ENCODE data around the gene FBXL16.
"Not testable (repeated sequence)": the region's sequence is repeated elsewhere in the genome, so short reads cannot be mapped to it uniquely, and the experiment has no call there.

Gene FBXL16, protein sequence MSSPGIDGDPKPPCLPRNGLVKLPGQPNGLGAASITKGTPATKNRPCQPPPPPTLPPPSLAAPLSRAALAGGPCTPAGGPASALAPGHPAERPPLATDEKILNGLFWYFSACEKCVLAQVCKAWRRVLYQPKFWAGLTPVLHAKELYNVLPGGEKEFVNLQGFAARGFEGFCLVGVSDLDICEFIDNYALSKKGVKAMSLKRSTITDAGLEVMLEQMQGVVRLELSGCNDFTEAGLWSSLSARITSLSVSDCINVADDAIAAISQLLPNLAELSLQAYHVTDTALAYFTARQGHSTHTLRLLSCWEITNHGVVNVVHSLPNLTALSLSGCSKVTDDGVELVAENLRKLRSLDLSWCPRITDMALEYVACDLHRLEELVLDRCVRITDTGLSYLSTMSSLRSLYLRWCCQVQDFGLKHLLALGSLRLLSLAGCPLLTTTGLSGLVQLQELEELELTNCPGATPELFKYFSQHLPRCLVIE

DNA sequence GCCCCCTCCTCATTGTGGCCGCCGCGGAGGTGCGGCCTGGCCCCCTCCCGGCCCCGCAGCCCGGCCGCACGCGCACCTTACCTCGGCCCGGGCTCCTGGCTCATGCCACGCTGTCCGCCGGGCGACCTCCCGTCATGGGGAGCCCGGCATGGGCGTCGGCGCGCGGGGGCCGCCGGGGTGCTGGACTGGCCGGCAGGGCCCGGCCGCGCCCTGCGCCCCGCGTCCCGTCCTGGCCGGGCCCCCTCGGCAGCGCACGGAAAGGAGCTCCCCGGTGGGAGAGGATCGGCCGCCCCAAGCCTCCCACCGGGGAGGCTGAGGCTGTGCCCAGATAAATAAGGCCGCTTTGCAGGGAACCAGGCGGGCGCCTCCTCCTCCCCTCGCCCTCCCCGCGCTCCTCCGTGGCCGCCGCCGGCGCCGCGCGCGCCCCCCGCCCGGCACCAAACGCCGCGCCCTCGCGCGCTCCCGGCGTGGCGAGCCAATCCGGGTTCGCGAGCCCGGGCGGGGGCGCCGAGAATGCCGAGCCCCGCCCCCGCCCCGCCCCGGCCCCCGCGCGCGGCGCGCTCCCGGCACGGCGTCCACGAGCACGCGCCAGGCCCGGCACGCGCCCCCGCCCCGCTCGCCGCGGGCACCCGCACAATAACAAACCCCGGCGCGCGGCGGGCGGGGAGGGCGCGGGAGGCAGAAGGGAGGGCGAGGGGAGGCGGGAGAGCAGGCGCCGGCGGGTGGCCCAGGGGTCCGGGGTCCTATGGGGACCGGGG, at the start of gene FBXL16:
Gene FBXL16 (minus strand): TSS at position 371 of the 758 bp plus-strand sequence. CDS start 8,396 bp downstream, outside the sequence.
- DNase-seq = no peak

DNA sequence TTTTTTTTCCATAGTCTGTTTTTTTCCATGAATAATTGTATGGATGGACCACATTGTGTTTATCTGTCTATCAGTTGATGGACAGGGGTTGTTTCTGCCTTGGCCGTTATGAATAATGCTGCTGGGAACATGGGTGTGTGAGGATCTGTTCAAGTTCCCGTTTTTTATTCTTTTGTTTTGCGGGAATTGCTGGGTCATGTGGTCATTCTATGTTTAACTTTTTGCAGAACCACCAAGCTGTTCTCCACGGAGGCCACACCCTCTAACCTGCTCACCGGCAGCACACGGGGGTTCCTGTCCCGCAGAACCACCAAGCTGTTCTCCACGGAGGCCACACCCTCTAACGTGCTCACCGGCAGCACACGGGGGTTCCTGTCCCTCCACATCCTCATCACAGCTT, 49.1 kb upstream of the FBXL16 start:
- DNase-seq = no peak

DNA sequence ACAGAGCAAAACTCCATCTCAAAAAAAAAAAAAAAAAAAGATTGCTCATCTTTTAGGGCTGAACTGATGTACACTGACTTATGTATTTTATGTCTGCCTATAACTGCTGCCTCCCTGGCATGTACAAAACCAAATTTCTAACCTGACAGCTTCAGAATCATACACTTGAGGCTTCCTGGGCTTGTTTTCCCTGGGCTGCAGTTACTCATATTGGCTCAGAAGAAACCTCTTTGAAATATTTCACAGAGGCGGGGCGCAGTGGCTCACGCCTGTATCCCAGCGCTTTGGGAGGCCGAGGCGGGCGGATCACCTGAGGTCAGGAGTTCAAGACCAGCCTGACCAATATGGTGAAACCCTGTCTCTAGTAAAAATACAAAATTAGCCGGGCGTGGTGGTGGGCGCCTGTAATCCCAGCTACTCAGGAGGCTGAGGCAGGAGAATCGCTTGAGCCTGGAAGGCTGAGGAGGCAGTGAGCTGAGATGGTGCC, 48.6 kb upstream of the FBXL16 start:
- DNase-seq = not testable (repeated sequence)

DNA sequence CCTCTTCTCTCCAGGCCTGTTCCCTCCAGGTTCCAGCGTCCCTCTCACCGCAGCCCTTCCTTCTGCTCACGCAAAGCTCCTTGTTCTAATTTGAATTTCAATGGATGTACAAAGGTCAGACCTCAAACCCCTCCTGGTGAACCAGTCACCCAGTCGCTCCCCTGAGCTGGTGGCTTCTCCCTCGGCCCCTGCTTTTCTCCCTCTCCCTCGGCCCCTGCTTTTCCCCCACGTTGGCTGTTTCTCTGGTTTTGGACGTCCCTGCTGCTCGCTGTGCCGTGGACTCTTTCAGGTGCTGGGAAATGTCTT, 46.4 kb upstream of the FBXL16 start:
- DNase-seq = no peak

DNA sequence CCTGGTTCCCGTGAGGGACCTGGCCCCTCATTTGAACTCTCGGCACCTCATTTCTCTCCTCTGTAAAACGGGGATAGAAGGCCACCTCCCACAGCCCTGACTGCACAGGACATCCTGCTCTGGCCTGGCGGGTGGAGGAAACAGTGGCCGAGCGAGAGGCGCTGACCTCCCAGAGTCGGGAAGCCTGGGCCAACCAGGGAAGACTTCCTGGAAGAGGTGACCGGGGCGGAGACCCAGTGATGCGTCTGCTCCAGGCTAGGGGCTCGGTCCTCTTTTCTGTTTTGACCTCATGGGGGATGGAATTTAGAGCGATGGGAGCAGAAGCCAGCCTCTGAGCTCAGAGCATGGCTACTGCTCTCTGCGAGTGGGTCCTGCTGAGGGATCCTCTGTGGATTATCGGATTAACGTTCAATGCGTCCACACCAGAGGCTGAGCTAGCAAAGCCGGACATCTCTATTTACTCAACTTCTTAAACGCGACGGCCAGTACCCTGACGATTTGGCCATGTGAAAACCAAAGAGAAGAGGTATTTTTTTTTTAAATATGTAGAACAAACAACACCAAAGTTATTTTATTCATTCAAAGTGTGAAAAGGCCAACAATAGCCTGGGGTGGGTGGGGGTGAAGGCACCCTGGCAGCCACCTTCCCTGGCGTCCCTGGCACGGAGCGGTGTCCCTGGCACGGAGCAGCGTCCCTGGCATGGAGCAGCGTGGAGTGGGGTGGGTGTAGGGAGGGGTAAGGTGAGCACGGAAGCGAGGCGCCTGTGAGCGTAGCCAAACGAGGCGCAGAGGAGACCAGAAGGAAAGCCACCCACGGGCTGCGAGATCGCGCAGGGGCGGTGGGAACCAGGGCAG, 45.8 kb upstream of the FBXL16 start:
- DNase-seq = no peak

DNA sequence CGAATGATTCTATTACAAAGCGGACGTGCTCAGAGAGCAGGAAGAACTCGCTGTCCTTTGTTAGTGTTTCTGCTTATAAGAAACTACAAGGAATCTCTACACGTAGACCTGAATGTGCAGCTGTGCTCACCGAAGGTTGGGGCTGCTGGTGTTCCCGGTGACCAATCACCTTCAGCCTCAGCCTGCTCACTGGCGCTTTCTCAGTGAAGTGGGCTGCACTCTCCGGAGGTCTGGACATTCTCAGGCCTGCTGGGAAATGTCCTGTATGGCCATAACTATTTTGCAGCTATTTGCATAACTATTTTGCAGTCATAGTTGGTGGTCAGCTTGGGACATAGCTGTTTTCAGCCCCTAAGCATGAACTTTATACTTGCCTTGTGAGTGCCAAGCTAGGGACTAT, 44.9 kb upstream of the FBXL16 start:
- DNase-seq = no peak

DNA sequence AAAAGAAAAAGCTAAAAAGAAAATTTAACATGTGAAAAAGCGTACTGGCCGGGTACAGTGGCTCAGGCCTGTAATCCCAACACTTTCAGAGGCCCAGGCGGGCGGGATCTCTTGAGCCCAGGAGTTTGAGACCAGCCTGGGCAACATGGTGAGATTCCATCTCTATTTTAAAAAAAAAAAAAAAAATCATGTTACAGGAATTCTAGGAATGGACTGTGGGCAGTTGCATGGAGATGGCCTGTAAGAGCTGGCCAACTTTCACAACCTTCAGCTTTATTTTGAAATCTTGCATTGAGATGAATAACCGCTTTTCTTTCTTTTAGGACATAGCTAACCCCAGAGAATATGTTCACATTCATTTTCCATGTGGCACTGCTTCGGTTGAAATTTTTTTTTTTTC, 43.4 kb upstream of the FBXL16 start:
- DNase-seq = no peak

DNA sequence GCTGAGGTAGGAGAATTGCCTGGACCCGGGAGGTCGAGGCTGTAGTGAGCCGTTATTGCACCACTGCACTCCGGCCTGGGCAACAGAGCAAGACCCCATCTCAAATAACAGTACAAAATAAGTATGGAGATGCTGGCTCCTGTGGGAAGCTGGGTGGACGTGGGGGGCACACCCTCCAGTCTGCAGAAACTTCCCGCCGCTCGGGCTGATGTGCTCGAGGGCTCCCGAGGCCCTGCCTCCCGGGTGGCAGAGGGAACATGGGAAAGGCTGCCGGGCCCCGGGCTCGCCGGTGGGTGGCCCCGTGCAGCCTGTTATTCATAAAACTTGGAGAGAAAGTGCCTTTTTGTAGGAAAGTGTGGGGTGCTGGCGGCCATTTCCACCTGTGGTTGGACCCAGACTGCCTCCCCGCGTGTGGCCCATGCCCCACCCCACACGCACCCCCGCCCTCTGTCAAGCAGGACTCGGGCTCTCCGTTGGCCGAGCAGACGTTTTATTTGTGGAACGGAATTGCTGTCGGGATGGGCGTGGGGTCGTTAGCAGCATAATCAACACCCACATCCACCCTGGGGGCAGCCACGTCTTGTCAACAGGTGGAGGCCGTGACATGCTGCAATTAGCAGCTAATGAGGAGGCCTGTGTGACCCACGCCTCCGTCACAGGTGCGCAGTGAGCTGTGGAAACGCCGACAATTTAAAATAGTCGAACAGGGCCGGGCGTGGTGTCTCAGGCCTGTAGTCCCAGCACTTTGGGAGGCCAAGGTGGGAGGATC, 42.6 kb upstream of the FBXL16 start:
- DNase-seq = no peak

DNA sequence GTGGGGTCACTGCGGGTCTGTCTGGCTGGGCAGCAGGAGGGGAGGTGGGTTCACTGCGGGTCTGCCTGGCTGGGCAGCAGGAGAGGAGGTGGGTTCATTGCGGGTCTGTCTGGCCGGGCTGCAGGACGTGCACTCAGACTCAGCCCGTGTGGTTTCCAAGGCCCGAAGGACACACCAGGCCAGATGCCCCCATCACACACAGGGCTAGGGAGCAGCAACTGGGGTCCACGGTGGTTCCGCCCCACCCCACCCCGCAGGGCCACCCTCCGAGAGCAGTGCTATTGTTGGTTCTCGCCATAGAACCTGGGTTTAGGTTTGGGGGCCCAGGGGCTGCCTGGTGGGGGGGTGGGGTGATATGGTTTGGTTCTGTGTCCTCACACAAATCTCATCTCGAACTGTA, 41.0 kb upstream of the FBXL16 start:
- DNase-seq = no peak

DNA sequence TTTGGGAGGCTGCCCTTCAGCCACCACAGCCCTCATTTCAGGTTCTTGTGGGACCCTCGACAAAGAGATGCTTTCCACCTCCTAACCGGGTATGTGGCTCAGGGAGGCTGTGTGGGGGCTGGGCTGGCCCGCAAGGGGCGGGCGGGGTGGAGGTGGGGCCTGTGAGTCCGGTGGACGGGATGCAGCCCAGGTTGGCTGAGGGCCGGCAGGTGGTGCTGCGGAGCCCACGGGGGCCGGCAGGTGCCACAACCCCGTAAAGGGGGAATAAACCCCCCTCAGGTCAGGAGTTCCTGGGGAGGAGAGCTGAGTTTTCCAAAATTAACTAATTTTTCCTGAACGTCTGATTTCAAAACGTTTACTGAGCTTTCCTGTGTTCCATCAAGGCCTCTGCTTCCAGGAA, 40.1 kb upstream of the FBXL16 start:
- DNase-seq = no peak

DNA sequence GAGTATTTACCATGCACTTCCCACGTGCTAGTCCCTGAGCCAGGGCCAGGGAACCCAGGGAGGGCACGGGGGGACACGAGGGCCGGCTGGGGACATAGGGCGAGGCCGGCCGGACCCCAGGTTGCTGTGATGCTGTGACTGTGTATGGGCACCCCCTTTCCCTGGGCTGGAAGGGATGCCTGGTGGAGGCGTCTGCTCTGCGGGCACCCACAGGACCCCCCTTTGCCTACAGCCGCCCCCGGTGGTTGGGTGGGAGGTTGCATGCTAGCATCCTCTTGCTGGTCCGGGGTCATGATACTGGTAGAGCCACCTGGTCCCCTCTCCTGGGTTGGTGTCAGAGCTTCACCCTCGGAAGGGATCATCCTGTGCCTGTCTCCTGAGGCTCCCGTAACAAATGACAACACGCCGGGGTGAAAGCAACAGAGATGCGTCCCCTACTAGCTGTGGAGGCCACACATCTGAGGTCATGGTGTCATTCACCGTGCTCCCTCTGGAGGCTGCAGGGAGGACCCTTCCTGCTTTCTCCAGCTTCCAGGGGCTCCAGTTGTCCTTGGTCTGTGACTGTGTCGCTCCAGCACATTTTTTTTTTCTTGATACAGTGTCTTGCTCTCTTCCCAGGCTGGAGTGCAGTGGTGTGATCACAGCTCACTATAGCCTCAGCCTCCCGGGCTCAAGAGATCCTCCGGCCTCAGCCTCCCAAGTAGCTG, 38.3 kb upstream of the FBXL16 start:
- no peak for DNase-seq

DNA sequence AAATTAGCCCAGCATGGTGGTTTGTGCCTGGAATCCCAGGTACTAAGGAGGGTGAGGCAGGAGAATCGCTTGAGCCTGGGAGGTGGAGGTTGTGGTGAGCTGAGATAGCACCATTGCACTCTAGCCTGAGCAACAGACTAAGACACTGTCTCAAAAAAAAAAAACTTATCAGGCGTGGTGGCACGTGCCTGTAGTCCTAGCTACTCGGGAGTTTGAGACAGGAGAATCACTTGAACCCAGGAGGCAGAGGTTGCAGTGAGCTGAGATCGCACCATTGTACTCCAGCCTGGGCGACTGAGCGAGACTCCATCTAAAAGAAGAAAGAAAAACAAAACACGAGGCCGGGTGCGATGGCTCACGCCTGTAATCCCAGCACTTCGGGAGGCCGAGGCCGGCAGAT, 37.3 kb upstream of the FBXL16 start:
- DNase-seq = not testable (repeated sequence)

DNA sequence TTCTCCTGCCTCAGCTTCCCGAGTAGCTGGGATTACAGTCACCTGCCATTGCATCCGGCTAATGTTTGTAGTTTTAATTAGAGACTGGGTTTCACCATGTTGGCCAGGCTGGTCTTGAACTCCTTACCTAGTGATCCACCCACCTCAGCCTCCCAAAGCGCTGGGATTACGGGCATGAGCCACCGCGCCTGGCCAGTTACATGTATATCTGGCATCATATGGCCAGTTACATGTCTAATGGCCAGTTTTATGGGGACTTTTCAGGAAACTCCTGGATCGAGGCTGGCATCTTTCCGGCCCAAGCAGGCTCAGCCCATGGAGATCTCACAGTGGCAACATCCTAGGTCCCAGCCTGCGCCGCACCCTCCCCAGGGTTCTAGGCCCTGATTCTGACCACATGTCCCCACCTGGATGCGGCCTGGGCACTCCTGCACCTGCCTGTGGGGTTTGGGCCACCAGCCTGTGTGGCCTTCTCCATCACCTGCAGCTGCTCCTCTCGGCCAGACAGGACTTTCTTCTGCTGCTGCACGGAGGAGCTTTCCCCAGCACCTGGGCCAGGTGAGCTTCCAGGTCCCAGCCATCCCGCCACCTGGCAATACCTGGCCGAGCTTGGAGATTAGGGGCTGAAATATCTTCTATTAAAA, 36.5 kb upstream of the FBXL16 start:
- no peak for DNase-seq

DNA sequence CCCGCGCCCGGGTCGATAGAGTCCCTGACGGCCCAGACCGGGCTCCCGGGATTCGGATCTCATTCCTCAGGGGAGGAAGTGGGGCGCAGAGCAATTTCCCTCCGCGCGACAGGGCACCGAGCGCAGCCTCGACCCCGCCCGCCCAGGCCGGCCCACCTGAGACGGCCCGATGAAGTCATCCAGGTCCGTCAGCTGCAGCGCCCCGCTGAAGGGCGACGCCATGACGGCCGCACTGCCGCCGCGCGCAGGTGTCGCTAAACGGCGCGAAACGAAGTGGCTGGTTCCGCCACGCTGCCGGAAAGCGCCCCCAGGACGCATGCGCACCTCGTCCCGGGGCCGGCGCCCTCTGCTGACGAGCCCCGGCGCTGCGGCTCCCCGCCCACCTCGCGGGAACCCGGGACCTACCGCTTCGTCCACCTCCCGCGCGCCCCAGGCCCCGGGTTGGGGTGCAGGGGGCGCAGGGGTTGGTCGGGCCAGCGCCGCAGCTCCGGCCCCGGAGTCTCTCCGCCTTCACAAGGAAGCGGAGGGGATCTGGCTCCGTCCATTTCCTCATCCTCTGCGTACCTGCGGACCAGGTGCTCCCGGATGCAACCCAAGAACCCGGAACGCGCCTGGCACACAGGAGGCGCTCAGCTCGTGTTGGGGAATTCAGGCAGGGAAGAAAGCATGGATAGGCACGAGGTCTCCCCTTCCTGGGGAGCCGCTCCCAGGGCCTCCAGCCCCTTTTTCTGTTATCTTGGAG, 35.3 kb upstream of the FBXL16 start, which contains the start of gene CIAO3:
Gene CIAO3 (minus strand): TSS at position 234 of the 742 bp plus-strand sequence. CDS start 12 bp downstream, at position 222.
- DNase-seq = no peak

DNA sequence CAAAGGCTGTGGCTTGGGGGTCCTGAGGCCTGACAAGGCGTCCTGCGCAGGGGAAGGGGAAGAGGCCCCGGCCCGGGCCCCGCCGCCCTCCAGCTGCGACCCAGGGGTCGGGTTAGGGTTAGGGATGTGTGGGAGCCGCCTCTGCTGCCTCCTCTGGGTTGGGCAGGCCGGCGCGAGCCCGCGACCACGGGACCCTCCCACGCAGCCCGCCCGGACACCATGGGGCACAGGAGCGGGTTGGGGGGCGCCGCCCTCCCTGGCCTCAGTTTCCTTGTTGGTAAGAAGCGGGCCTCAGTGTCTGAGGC, 34.8 kb upstream of the FBXL16 start:
- DNase-seq = no peak

DNA sequence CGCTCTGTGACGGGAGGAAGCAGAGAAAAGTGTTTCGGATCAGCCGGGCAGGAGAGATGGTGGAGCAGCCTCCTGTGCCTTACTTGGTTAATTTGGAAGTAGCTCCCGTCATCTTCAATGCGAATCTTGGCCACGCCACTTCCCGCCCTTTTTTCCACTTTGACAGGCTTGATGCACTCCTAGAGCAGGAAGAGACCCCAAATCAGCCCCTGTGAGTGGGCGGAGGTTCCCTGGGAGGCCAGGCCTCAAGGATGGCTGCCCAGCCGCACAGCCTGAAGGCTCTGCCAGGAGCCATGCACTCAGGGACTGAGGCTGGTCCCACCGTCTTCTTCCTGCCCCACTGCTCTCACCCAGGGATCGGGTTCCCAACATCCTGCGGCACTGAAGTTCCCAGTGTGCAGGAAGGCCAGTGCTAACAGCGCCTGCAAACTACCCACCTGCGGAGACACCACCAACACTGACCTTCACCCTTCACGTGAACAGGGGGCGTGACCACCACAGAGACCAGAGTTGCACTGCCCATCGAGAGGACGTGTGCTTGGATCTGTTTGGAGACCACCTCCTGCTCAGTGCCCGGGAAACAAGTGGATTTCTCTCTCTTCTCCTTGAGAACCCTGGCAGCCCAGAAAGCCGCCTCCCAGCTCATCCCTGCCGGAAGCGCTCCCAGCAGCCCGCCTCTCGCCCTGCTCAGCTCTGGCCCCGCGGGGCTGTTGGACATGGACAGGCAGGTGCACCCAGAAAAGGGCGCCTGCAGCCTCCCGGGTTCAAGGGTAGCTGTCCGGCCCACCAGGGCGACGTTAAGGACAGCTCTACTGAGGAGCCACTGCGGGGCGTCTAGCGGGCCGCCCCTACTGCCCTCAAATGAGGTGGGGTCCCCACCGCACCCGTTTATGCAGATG, 34.2 kb upstream of the FBXL16 start:
- DNase-seq = no peak

DNA sequence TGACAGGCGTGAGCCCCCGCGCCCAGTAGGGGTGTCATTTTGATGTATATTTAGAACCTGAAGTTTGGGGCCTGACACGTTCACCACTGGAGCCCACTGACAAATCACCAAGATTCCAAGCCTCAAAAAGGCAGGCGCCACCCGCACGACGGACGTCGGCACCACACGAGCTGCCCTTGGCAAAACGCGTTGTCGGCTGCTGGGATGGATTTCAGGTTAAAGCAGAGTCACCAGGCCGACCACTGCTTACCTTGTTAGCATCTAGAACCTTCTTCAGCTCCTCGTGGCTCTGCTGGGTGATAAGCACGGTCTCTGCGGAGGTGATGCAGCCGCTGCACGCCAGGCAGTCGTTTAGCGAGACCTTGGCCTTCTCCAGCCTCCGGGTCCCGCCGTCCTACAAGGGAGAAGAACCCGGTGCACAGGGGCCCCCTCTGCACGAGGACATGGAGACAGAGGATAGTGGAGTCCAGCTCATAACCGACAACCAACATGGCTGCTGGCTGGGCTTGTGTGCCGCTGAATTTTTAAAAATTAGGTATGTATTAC, 31.4 kb upstream of the FBXL16 start:
- DNase-seq = no peak

DNA sequence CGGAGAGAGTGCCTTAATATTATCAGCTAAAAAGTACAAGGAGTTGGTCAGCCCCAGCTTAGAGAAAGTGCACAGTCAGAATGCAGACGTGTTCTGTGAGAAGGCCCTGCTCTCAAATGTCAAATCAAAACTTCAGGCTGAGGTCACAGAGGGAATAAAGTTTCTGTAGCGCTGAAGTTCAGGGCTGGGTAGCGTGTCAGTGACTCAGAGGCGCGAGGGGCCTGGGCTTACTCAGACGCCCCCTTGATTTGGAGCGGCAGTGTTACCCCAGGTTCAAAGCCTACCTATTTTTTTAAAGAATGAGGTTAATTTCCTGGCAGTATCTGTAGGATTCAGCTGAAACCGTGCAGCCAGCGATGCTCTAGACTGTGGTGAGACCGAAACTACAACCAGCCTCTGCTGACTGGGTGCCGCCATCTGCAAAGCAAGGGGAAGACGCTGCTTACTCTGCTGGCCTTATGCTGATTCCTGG, 30.4 kb upstream of the FBXL16 start:
- DNase-seq = no peak

Measured in NCI-H1417 treated with DMSO at 0.1 percent for 48 hours (cell line).